GM19328 (cell line): ENCODE measurements around the gene ELFN1.
"Not testable (repeated sequence)": the region's sequence is repeated elsewhere in the genome, so short reads cannot be mapped to it uniquely, and the experiment has no call there.

Experiments
- ATAC-seq: cut with Tn5 transposase; IDR thresholded peaks from one replicate; pipeline ENCODE4 v1.9.1; 2021; ENCODE audit warnings: mild to moderate bottlenecking, moderate library complexity; ENCODE audit not compliant: unreplicated experiment

ELFN1 gene

DNA sequence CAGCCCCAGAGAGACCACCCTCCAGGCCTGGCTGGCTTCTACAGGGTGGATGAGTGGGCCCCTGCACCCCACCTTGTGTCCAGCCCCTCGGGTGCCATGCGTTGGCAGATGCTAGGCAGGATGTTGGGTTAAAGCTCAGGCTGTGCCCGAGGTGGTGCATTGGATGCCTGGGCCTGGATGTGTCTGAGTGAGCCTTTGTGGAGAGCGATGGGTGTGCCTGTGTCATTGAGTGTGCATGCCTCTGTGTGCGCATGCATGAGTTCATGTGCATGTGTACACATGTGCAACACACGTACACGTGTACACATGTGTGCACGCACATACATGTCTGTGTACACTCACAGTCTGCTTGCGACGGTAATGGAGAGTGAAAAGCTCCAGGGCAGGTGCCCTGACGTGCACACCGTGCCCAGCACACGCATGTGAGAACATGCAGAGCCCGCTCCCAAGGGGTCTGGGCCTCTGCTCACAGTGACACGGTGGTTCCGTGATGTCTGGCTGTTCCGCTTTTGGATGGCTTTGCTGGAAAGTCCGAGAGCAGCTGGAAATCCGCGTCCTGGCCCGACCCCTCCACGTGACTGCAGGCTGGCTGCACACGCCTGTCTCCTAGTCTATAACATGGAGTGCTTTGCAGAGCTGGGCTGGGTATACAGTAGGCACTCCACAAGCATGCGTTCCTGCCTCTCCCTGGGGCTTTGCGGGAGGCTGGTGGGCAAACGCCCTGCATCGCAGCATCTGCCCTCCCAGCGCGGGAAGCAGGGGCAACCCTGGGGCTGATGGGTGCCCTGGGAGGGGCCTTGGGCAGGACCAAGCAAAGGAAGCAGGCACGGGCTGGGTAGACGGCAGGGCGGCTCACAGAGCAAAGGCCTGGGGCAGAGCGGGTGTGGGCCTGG lies 36.9 kb downstream of the ELFN1 start:
- ATAC-seq: no peak

DNA sequence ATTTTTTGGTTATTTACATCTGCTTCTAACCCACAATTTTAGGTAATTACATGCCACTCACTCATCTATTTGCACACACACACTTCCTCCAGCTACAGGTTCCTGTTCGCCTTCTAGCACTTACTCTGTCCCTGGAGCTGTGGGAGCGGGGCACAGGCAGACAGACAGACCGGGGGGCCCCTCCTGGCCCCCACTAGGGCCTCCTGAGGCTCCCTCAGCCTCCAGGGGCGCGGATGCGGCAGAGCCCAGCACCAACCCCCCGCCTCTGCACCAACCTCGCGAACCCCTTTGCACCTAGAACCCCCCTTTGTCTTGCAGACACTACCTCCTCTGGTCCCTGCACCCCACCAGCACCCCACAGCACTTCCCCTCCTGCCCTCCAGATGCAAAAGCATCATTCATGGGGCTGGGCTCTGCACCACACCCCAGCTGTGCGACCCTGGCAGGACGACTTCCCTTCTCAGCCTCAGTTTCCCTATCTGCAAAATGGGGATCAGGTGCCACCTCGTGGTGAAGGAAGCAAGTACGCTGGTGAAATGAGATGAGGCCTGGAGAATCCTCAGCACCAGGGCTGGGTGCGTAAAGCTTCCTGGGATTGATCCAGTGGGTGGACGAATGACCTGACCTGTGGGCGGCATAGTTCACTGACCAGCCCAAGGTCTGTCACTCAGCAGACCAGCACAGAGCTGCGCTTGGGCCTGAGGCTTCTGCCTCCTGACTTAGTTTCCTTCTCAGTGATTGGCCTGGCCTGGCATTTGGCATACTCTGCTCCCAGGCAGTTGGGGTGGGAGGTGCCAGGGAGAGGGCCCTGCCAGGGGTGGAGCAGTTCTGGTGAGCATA lies 37.9 kb downstream of the ELFN1 start:
- ATAC-seq: no peak

DNA sequence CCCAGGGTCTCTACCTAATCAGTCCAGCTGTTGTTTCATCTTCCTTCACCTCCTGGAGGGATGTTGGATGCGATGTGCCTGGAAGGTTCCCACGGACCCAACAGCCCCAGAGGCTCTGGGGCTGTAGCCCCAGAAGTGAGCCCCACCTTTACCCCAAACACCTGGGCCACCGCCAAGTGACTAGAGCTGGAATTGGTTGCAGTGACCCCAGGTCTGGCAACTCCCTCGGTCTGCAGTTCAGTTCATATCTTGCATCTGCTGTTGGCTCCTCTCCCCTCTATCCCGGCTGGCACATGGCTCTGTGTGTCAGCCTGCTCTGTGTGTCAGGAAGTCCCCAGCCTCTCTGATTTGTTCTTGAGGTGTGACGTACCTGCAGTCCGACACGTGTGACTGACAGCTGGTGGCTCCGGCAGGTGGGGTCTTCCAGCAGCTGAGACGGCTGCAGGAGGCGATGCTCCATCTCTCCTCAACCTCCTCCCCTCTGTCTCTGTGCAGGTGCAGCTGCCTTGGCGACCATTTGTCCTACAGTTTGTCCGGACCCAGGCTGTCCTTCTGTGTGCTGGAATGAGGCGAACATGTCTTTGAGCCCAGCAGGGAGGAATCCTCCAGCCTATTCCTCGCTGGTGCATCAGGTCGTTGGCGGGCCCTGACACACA lies 38.6 kb downstream of the ELFN1 start:
- ATAC-seq: no peak

DNA sequence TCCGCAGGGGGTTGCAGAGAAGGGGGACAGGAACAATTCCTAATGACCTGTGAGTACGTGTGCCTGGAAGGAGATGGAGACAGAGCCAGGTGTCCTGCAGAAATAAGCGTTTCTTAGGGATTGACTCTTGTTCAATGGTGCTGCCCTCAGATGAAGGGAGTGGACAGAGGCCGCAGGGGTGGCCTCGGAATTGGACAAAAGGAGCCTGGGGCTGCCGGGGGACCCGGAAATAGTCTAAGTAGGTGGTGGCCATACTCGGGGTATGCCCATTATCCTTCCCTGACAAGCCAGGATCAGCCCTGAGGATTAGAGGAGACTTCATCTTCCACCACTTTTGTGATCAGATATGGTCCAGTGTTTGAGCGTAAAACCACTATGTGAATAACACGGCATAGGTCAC lies 39.2 kb downstream of the ELFN1 start:
- ATAC-seq: no peak

DNA sequence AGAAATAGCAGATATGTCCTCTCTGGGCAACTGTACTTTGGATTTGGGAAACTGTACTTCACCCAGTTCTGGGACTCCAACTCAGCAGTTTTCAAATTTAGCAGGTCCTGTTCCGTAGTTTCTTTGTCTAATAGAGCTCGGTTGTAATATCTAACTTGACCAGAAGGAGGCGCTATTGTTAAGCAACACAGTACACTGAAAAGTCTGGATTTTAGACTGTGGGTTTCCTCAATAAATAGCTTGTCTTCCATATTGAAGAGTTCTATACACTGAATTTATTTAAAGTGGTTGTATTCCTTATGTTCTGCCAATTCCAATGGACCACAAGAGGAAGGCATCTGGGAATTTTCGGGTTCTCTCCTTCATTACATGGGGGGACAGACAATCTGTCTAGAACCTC lies 39.8 kb downstream of the ELFN1 start:
- ATAC-seq: no peak

DNA sequence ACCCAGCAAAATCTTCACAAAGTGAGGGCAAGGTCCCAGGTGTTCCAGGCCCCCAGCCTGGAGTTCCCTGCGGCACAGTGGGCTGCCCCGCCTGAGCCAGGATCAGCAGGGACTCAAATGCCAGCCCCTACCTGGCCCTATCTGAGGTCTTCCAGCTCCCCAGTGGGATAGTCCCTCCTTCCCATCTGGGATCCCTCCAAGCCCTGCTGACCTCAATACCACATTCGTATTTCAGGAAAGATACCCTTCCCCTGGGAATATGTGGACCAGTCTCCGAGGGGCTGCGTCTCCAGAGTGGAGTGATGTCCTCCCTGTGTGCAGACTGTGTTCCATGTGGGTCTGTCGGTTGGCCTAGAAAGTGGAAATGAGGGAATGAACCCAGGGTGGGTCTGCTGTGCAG lies 40.9 kb downstream of the ELFN1 start:
- no peak for ATAC-seq

DNA sequence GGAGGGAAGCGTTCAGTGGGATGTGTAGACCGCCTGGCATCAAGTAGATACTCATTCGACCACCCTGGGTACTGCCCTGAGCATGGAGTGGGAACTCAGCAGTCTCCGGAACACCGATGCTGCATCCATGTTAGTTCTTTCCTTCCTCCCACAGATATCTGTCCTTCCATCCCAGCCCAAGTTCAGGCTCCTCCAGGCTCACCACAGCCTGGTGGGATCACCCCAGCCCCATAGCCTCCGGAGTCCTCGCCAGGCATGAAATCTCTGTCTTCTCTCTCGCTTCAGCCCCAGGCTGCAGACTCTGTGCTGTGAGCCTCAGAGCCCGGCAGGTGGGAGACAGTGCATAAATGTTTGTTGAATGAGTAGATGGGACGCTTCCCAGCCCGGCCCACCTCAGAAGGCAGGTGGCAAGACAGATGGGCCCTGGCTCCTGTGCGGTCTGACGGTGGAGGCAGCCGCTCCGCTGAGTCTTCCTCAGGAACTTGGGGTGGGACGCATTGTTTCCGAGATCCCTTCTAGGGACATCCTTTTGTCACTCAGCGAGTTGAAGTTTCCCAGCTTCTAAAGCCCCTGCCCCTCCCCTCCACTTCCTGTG lies 42.9 kb downstream of the ELFN1 start:
- ATAC-seq: no peak

DNA sequence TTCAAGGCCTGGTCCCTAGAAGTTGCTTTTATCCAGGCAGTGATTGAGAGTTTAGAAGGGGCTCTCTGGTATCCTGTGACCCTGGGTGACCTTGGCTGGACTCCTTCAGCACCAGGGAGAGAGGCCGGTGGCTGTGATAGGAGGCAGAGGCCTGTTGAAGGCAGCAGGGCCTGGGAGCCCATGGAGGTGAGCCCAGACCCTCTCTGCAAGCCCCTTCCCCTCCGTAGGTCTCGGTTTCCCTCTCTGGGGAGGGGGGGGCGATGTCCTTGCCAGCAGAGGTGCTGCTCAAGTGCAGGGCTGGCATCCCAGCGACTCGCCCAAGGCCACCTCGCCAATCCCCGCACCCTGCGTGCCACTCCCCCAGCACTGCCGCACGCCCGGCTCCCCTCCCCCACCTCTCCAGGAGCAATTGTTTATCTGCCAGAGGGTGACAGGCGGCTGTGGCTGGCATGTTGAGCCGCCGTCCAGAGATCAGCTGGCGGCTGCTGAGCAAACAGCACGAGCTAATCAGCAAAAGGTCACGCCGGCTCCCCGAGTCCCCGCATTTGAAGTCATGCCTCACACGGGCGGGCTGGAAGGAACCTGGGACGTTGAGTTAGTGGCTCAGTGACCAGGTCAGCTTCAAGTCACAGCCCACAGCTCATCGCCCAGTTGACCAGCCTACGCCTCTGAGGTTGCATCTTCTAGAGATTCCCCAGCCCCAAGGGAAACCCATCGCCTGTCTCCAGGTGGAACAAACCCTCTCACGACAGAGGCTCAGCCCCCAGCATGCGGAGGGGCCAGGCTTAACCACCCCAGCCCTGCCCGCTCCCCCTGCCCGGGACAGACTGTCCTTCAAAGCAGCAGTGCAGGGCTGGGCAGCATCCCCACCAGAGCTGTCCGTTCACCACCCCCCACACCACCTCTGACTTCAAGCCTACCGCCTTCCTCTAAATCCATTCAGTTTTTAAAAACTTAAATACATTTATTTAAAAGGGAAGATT lies 43.7 kb downstream of the ELFN1 start:
- no peak for ATAC-seq

DNA sequence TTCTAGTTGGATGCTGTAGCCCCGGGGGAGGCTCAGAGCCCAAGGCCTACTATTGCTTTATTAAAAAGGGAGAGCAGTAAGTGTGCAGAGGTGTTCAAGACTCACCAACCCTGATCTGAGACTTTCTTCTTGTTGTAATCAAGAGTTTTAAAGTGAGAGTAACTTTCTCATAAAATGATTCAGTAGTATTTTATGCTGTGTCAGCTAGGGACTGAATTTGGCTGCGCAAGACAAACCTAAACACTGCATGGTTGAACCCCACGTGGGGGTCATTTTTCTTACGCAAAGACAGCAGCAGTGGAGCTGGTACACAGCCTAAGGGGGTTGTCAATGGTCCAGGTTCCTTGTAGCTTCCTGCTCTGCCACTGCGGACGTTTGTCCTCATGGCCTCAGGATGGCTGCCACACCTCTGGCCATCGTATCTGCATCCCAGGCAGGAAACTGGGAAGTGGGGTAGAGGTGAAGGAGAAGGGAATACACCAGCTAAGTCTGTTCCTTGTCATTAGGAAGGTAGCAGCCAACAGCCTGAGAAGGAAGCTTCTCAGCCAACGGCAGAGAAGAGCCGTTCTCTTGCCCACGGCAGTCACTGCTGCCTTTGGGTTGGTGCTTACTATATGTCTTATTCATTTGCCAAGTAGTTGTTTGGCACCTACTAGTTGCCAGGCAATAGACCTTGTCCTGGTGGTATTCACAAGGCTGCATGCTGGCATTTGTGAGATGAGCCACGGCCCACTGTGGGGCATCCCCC lies 44.7 kb downstream of the ELFN1 start:
- ATAC-seq: no peak

DNA sequence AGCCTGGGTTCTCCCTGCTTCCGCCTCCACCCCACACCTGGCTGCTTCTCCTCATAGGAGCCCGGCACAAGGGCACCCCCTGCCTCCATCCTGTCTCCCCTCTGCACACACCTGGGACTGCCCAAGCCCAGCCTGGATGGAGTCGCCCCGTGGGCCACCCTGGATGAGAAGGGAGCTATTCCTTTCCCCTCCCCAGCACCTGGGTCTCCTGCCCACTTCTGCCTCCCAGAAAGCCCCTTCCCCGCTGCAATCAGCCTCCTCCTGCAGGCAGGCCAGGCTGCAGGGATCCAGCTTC lies 45.2 kb downstream of the ELFN1 start:
- no peak for ATAC-seq

DNA sequence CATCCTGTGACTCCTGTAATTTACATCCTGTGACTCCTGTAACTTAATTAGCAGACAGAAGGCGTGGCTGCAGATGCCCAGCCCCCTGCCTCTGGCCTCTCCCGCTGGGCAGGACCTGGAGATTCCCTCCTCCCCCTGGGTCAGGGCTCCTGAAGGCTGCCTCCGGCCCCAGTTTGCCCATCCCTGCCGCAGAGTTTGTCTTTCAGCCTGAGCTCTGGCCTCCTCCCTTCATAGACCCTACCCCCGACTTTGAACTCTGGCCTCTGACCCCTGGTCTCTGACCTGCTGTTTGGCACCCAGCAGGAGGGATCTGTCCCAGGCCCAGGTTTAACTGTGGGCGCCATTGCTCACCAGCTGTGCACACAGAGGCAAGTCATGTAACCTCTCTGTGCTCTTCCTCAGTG lies 45.6 kb downstream of the ELFN1 start:
- ATAC-seq: no peak

DNA sequence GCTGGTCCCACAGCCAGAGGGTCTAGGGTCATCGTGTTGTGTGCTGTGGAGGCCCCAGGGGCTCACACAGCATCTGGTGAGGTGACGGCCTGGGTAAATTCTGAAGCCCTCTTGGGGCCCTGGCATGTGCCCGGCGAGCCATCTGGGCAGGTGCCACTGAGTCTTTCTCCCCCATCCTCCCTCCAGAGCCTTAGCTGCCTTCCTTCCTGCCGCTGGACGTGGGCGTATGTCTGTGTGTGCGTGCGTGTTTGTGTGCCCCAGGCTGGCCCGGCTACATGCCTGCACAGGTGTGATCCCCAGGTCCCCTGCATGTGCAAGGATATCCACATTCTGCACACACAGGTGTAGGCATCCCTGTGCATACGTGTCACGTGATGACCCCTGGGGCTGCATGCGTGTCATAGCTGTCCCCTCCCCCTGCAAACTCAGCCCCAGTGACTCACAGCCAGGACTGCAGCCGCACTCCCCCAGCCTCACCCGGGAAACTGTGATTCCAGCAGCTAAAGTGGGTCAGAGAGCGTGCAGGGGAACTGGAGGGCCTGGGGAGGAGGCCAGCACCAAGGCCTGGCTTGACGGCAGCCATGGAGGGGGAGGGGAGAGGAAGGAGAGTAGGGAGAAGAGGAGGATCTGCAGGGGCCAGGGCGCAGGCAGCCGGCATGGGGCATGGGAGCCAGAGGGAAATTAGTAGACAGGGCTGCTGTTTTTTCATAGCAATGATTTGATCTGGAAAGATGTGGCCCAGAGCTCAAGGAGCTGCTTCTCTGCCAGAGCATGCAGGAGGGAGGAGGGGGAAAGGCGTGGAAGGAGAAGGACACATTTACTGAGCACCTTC lies 46.4 kb downstream of the ELFN1 start:
- no peak for ATAC-seq

DNA sequence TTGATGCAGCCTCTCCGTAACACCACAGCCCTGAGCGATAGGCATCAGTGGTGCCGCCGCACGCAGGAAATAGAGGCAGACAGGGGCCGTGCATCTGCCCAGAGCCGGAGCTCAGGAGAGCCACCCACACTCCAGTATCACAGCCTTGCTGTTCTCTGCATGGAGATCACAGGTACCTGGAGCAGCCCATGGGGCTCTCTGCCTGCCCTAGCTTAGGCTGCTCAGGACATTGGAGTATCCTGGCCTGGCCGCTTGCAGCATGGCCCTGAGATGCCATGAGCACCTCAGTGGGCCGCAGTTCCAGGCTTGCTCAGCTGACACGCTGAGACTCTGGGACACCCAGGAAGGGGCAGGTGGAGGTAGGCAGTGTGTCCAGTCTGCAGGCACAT lies 47.0 kb downstream of the ELFN1 start:
- ATAC-seq: no peak

DNA sequence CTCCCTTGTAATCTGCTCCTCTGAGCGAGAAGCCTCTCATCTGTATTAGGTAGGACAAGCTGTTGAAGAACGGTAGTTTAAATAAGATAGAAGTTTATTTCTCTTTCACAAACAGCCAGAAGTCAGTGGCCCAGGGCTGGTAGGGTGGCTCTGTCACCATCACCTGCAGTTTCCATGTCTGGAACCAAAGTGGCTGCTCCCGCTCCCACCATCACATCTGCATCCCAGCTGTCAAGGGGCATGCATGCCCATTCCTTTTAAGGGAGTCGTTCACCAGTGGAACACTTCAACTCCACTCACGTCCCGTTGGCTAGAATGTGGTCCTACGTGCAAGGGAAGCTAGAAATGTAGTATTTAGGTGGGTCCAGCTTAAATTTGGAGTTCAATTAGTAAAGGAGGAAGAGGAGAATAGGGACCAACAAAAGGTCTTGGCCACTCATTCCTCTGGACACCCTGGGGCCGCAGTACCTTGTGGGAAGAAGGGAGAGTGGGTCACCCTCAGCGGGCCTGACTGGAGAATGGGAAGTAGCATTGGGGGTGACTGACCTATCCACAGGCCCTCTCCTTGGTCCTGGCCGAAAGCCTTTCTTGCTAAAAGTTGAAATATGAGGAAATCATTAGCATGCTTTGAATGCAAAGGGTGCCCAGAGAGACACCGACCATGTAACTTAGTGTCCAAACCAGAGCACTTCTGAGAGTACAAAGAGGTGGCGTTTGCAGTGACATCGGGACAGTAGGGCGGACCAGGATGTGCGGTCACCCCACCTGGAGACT lies 48.0 kb downstream of the ELFN1 start:
- ATAC-seq: no peak

DNA sequence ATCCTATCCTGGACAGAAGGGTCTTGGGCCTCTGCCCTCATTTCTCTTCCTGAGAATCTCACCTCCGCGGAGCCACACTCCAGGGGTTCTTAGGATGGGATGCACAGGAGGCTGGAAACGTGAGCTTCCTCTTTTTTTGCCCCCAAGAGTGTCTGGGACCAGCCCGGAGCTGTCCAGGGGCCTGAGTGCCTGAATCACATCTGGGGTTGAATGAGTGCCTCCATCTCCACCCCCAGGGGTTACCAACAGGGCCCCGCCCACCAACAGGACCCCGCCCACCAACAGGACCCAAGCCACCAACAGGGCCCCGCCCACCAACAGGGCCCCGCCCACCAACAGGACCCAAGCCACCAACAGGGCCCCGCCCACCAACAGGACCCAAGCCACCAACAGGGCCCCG lies 48.8 kb downstream of the ELFN1 start:
- not testable (repeated sequence) for ATAC-seq

DNA sequence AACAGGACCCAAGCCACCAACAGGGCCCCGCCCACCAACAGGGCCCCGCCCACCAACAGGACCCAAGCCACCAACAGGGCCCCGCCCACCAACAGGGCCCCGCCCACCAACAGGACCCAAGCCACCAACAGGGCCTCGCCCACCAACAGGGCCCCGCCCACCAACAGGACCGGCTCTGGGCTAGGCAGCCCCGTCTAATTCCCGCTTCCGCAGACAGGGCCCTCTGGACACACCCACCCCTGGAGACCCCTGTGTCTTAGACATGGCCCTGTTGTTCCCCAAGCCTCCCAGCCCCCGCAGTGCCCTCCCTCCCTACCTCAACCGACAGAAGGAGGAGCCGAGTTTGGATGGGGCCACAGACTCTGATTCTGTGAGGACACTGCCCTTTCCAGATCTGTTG lies 49.2 kb downstream of the ELFN1 start:
- ATAC-seq: not testable (repeated sequence)

DNA sequence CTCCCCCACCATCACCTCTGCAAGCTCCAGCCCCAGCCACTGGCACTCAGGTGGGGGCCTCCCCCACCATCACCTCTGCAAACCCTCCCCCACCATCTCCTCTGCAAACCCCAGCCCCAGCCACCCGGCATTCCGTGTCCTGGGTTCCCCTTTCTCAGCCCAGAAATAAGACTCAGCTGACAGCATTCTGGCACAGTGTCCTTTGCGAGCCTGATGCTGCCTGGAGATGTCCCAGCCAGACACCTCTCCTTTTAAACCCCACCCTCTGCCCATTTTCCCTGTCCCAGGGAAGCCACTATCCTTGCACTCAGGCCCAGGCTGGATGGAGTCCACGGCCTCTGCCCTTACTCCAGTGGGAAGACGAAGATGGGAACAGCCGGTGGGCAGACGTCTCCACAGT lies 49.8 kb downstream of the ELFN1 start:
- no peak for ATAC-seq

DNA sequence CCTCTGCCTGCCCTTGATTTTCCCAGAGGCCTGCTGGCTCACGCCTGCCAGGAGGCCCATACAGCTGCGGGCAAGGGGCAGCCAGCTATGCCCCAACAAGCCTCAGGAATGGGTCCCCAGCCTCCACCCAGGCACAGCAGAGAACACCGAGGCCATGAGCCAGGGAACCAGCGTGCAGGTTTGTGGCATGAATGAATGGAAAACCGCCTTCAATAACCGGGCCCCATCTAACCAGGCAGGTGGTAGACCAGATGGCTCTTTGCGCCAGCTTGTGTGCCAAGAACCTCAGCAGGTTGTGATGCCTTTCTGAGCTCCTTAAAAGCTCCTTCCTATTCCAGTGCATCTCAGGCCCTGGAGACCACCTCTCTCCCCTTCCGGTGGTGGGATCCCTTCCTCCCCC lies 50.2 kb downstream of the ELFN1 start:
- ATAC-seq: no peak
